Mesothelial cell of epicardium (in vitro differentiated cells): ENCODE measurements around the gene RAB11FIP3. TPM values are rescaled to one million over a fixed set of nuclear protein-coding genes. Genes with fewer than 3 reads are reported as not detected.
A peak's percentile ranks its signal among the peaks of the same experiment; 100 is the strongest.
"Not testable (repeated sequence)": the region's sequence is repeated elsewhere in the genome, so short reads cannot be mapped to it uniquely, and the experiment has no call there.

Source experiments
- DNase-seq, 2 experiments: peaks; one replicate each; pipeline ENCODE4 v3.0.0; 2021; ENCODE audit warnings: low spot score in 2 of 2; ENCODE audit not compliant: unreplicated experiment in 2 of 2
- H3K27ac Mint-ChIP-seq: 2 replicates; pipeline ENCODE4 v1.8.0; 2021; ENCODE audit warnings: mixed read lengths
- H3K27me3 Mint-ChIP-seq: 2 replicates; pipeline ENCODE4 v1.8.0; 2021; ENCODE audit warnings: low read depth, mixed read lengths
- H3K36me3 Mint-ChIP-seq: 2 replicates; pipeline ENCODE4 v1.8.0; 2021; ENCODE audit warnings: mixed read lengths
- H3K4me1 Mint-ChIP-seq: 2 replicates; pipeline ENCODE4 v1.8.0; 2021; ENCODE audit warnings: mixed read lengths
- H3K4me3 Mint-ChIP-seq: 2 replicates; pipeline ENCODE4 v1.8.0; 2021; ENCODE audit warnings: mild to moderate bottlenecking, moderate library complexity, mixed read lengths
- H3K9me3 Mint-ChIP-seq: 2 replicates; pipeline ENCODE4 v1.8.0; 2021; ENCODE audit warnings: mixed read lengths
- total RNA-seq: library from RNA; stranded (reverse); gene quantifications from 3 replicates; pipeline ENCODE4 v1.2.1, GENCODE V29; 2021
- TF ChIP-seq, protein P1 (sequence below): fragments of 200-600 bp; sonication (generic); IDR thresholded peaks from one replicate; pipeline ENCODE4 v1.5.0; 2021; ENCODE audit warnings: antibody characterized with exemption; ENCODE audit not compliant: unreplicated experiment

RAB11FIP3 gene
- total RNA-seq, 1 donor from 2014 or later: 68.8 TPM

DNA sequence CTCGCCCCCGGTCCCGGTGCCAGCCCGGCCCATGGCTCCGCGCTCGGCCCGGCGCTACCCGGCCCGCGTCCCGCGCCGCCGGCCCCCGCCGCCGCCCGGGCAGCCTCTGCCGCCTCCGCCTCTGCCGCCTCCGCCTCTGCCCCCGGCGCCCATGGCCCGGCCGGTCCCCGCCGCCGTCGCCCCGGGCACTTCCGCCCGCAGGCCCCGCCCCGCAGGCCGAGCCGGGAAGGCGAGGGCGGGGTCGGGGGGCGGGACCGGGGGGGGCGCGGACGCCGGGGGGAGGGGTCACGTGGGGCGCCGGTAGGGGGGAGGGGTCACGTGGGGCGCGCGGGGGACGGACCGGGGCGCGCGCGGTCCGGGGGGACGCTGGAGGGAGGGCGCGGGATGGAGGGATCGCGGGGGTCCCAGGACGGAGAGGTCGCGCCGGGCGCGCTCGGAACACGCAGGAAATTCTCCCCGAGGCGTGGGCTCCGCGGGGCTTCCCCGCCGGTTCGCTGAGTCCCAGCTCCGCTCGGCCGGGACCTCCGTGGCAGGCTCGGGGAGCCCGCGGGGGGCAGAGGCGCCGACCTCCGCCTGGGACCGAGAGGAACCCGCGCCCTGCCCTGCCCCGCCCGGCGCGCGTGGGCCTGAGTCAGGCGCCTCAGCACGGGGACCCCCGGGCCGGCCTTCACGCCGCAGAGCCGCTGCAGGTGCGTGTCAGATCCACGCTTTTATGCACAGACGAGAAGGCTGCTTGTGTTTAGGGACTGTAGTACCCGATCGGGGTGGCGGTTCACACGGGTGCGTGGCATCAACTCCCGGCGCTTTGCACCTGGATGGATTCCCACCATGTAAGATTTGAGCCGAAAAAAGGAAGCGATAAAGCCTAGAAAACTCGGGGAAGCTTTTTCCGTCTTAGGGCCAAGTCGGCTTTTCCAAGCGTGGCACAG lies 43.4 kb upstream of the RAB11FIP3 start, which contains the start of gene PGAP6:
Gene PGAP6, minus strand, starts transcription at position 190 of the 929 bp plus-strand sequence. Its CDS starts 157 bp downstream, at position 33.
- H3K4me1 Mint-ChIP-seq: peaks cover 33% of the 10 kb centered on the region
- peak in 1 of 2 experiments; percentile 47 for DNase-seq
- no peaks in the 10 kb centered on the region for H3K27me3 Mint-ChIP-seq
- H3K36me3 Mint-ChIP-seq: no peaks in the 10 kb centered on the region
- TF ChIP-seq, protein P1, sequence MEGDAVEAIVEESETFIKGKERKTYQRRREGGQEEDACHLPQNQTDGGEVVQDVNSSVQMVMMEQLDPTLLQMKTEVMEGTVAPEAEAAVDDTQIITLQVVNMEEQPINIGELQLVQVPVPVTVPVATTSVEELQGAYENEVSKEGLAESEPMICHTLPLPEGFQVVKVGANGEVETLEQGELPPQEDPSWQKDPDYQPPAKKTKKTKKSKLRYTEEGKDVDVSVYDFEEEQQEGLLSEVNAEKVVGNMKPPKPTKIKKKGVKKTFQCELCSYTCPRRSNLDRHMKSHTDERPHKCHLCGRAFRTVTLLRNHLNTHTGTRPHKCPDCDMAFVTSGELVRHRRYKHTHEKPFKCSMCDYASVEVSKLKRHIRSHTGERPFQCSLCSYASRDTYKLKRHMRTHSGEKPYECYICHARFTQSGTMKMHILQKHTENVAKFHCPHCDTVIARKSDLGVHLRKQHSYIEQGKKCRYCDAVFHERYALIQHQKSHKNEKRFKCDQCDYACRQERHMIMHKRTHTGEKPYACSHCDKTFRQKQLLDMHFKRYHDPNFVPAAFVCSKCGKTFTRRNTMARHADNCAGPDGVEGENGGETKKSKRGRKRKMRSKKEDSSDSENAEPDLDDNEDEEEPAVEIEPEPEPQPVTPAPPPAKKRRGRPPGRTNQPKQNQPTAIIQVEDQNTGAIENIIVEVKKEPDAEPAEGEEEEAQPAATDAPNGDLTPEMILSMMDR: no peak
- H3K27ac Mint-ChIP-seq: peak within 1 kb of the TSS; percentile 84
- H3K9me3 Mint-ChIP-seq: no peaks in the 10 kb centered on the region
- peak within 1 kb of the TSS; percentile 84 for H3K4me3 Mint-ChIP-seq

DNA sequence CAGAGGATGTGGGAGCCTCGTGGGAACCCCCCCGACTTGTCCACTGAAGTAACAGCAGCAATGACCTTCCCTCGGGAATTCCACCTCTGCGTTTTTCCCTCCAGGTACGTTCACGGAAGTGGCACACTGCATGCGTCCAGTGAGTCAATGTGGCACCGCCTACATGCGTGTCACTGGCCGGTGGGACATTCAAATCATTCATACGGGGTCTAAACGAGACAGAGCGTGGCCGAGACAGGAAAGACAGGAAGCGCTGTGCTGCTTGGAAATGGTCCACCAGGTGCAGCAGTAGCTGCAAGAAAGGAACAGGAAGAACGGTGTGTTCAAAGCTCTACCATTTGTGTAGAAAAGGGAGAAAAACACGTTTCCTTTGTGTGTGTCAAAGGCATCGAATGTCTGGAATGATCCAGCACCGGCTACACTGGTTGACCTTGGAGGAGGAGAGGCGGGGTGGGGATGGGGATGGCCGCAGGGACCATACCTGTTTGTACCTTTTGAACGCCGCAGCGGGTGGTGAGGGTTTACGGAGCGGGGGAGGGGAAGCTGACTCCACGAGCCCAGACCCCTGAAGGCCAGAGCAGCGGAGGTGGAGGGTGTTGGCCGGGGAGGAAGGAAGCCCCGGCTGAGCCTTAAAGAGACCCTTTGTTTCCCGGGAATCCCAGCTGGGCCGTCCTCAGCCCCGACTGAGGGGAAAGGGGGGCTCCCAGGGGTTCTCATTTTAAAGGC lies 42.0 kb upstream of the RAB11FIP3 start:
- TF ChIP-seq, protein P1: no peak
- Mint-ChIP-seq H3K36me3 (no peaks in the 10 kb centered on the region), H3K4me1 (peaks cover 43% of the 10 kb centered on the region), H3K4me3 (peak overlapping the region; percentile 84), H3K9me3 (no peaks in the 10 kb centered on the region), H3K27me3 (no peaks in the 10 kb centered on the region), H3K27ac (peak overlapping the region; percentile 91)
- DNase-seq: peak in 1 of 2 experiments; percentile 19

DNA sequence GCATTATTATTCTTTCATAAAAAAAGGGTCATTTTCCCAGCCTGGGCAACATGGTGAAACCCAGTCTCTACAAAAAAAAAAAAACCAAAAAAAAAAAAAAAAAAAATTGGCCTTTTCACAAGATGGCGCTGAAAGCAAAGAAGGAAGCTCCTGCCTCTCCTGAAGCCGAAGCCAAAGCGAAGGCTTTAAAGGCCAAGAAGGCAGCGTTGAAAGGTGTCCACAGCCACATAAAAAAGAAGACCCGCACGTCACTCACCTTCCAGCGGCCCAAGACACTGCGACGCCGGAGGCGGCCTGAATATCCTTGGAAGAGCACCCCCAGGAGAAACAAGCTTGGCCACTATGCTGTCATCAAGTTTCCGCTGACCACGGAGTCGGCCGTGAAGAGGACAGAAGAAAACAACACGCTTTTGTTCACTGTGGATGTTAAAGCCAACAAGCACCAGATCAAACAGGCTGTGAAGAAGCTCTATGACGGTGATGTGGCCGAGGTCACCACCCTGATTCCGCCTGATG lies 38.8 kb upstream of the RAB11FIP3 start:
- H3K9me3 Mint-ChIP-seq: no peaks in the 10 kb centered on the region
- no peaks in the 10 kb centered on the region for H3K36me3 Mint-ChIP-seq
- H3K27ac Mint-ChIP-seq: peak overlapping the region; percentile 86
- H3K27me3 Mint-ChIP-seq: no peaks in the 10 kb centered on the region
- peak overlapping the region; percentile 17 for H3K4me3 Mint-ChIP-seq
- H3K4me1 Mint-ChIP-seq: peaks cover 44% of the 10 kb centered on the region
- no peak for DNase-seq
- TF ChIP-seq, protein P1: no peak

DNA sequence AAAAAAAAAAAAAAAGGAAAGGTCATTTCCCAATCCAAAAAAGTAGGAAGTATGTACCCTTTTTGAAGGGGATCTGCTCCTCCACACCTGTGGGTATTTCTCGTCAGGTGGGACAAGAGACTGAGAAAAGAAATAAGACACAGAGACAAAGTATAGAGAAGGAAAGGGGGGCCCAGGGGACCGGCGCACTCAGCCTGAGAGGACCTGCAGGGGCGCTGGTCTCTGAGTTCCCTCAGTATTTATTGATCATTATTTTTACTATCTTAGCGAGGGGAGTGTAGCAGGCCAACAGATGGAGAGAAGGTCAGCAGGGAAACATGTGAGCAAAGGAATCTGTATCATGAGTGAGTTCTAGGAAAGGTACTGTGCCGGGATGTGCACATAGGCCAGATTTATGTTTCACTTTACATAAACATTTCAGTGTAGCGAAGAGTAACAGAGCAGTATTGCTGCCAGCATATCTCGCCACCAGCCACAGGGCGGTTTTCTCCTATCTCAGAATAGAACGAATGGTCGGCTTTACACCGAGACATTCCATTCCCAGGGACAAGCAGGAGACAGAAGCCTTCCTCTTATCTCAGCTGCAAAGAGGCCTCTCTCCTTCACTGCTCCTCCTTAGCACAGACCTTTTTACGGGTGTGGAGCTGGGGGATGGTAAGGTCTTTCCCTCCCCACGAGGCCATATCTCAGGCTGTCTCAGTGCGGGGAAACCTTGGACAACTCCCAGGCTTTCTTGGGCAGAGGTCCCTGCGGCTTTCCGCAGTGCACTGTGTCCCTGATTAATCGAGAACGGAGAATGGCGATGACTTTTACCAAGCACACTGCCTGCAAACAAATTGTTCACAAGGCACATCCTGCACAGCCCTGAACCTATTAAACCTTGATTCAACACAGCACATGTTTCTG lies 37.4 kb upstream of the RAB11FIP3 start:
- not testable (repeated sequence) for H3K27me3 Mint-ChIP-seq, H3K9me3 Mint-ChIP-seq, H3K36me3 Mint-ChIP-seq
- Mint-ChIP-seq H3K27ac (peak overlapping the region; percentile 95), H3K4me1 (peaks cover 36% of the 10 kb centered on the region), H3K4me3 (peak overlapping the region; percentile 47)
- DNase-seq: peak in 1 of 2 experiments; percentile 20

DNA sequence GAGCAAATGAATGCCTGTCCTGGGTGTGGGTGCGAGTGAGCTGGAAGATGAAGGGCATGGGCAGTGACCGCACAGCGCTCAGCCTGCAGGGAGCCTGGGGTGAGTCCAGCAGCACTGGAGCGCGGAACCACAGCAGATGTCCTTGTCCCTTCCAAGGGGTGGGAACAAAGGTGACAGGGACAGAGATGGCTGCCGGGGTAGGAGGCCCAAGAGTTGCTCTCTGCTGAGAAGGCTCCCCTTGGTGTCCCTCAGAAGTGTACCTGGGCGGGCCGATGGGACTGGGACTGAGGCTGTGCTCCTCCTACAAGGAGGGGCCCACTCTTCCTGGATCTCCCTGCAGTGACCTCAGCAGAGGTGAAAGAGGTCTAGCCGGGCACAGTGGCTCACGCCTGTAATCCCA lies 36.1 kb upstream of the RAB11FIP3 start:
- TF ChIP-seq, protein P1: no peak
- no peak for DNase-seq
- H3K4me1 Mint-ChIP-seq: peaks cover 27% of the 10 kb centered on the region
- no peak overlapping the region for H3K4me3 Mint-ChIP-seq
- H3K27ac Mint-ChIP-seq: no peak overlapping the region
- H3K9me3 Mint-ChIP-seq: no peaks in the 10 kb centered on the region
- H3K36me3 Mint-ChIP-seq: peaks cover 3% of the 10 kb centered on the region
- no peaks in the 10 kb centered on the region for H3K27me3 Mint-ChIP-seq
